H1 (cell line): Measurements from ENCODE around the gene OGFRL1. TPM values are rescaled to one million over a fixed set of nuclear protein-coding genes. Genes with fewer than 3 reads are reported as not detected.

ENCODE experiments used
- CTCF ChIA-PET: fragments of 300-600 bp; sonication (Branson Sonifier 250); formaldehyde crosslinking; loops from one replicate; lab custom pipeline; 2021; ENCODE audit not compliant: partially characterized antibody; lab: Charles Lee
- POLR2A ChIA-PET: fragments of 300-600 bp; sonication (Branson Sonifier 250); formaldehyde crosslinking; loops from one replicate; lab custom pipeline; 2021; ENCODE audit warnings: inconsistent platforms; ENCODE audit not compliant: partially characterized antibody; lab: Charles Lee
- DNase-seq, 2 experiments: peaks; one replicate each; pipeline versions ENCODE4 v3.0.0 to v3.0.0-alpha.2; 2010 to 2022; ENCODE audit warnings: low spot score in 2 of 2, low read depth in 1 of 2, mixed read lengths in 1 of 2
- FAIRE-seq: peaks from 2 replicates; lab custom pipeline; 2011; peaks lifted over from hg19 to GRCh38; lab: Jason Lieb, UNC
- H2AFZ ChIP-seq: 2 replicates; pipeline ENCODE4 v1.8.1; 2012; ENCODE audit warnings: low read length, inconsistent platforms
- H2AK5ac ChIP-seq: 2 replicates; pipeline ENCODE4 v1.6.1; 2013; ENCODE audit warnings: low read depth, low read length
- H2BK120ac ChIP-seq: replicated peaks from 2 replicates; pipeline ENCODE3; 2013; ENCODE audit warnings: low read depth, low read length, inconsistent platforms
- H2BK12ac ChIP-seq: 2 replicates; pipeline ENCODE4 v1.6.1; 2013; ENCODE audit warnings: low read depth, low read length
- H2BK15ac ChIP-seq: 2 replicates; pipeline ENCODE4 v1.6.1; 2013; ENCODE audit warnings: low read length
- H2BK20ac ChIP-seq: 2 replicates; pipeline ENCODE4 v1.6.1; 2013; ENCODE audit warnings: low read length
- H2BK5ac ChIP-seq: 2 replicates; pipeline ENCODE4 v1.6.1; 2013; ENCODE audit warnings: low read depth, low read length
- H3K14ac ChIP-seq: 2 replicates; pipeline ENCODE4 v1.6.1; 2013; ENCODE audit warnings: inconsistent platforms; ENCODE audit not compliant: insufficient read length
- H3K18ac ChIP-seq: 2 replicates; pipeline ENCODE4 v1.6.1; 2013; ENCODE audit warnings: low read length; ENCODE audit errors: extremely low read depth
- H3K23ac ChIP-seq: 2 replicates; pipeline ENCODE4 v1.6.1; 2013; ENCODE audit warnings: inconsistent platforms; ENCODE audit not compliant: insufficient read length
- H3K23me2 ChIP-seq: 2 replicates; pipeline ENCODE4 v1.6.1; 2013; ENCODE audit warnings: low read depth, low read length
- H3K27ac ChIP-seq: 2 replicates; pipeline ENCODE4 v1.6.1; 2011; ENCODE audit warnings: low read depth, low read length, inconsistent platforms
- H3K27me3 ChIP-seq, 4 experiments: replicated peaks in 1 of 4; 1 replicate in 1 of 4; 2 replicates in 3 of 4; pipeline versions ENCODE4 v1.6.1 to v1.8.1; 2011 to 2013; ENCODE audit warnings: low read length in 3 of 4, mild to moderate bottlenecking in 3 of 4, inconsistent platforms in 2 of 4, mixed read lengths in 2 of 4, moderate library complexity in 1 of 4; ENCODE audit not compliant: control insufficient read depth in 3 of 4, insufficient read depth in 3 of 4; ENCODE audit errors: extremely low read depth in 1 of 4
- H3K36me3 ChIP-seq, 4 experiments: 2 replicates each; pipeline versions ENCODE4 v1.6.1 to v1.8.1; 2011 to 2013; ENCODE audit warnings: mild to moderate bottlenecking in 4 of 4, low read length in 3 of 4, moderate library complexity in 2 of 4, control low read depth in 1 of 4, inconsistent platforms in 1 of 4; ENCODE audit not compliant: insufficient read depth in 4 of 4, control insufficient read depth in 2 of 4
- H3K4ac ChIP-seq: replicated peaks from 2 replicates; pipeline ENCODE3; 2013; ENCODE audit warnings: low read length, low read depth, mixed read lengths, inconsistent platforms; ENCODE audit not compliant: insufficient read length
- H3K4me1 ChIP-seq, 4 experiments: replicated peaks in 1 of 4; 1 replicate in 1 of 4; 2 replicates in 3 of 4; pipeline versions ENCODE4 v1.6.1 to v1.8.1; 2011 to 2013; ENCODE audit warnings: low read length in 3 of 4, inconsistent platforms in 2 of 4, mixed read lengths in 1 of 4; ENCODE audit not compliant: insufficient read depth in 4 of 4, control insufficient read depth in 3 of 4
- H3K4me2 ChIP-seq, 2 experiments: 2 replicates each; pipeline versions ENCODE4 v1.6.1 to v1.8.1; 2011 to 2013; ENCODE audit warnings: low read depth in 2 of 2, low read length in 2 of 2, control low read depth in 1 of 2, inconsistent platforms in 1 of 2, mild to moderate bottlenecking in 1 of 2; ENCODE audit not compliant: insufficient read depth in 1 of 2
- H3K4me3 ChIP-seq, 4 experiments: fragments of 200-600, 300-600 bp in 1 of 4; sonication (generic), shearing (Covaris generic), sonication (Bioruptor Twin) in 1 of 4; 2 replicates each; pipeline versions ENCODE4 v1.5.1 to v1.8.1; 2011 to 2016; ENCODE audit warnings: low read length in 4 of 4, low read depth in 3 of 4, control low read depth in 2 of 4, inconsistent platforms in 2 of 4, mild to moderate bottlenecking in 2 of 4, mixed read lengths in 1 of 4, moderate library complexity in 1 of 4; ENCODE audit not compliant: insufficient read depth in 2 of 4; ENCODE audit errors: extremely low read depth in 1 of 4
- H3K56ac ChIP-seq: replicated peaks from 2 replicates; pipeline ENCODE3; 2013; ENCODE audit warnings: low read depth, mild to moderate bottlenecking, mixed read lengths, low read length, inconsistent platforms; ENCODE audit not compliant: insufficient read length
- H3K79me1 ChIP-seq: 2 replicates; pipeline ENCODE4 v1.6.1; 2013; ENCODE audit warnings: low read depth, low read length, control low read depth
- H3K79me2 ChIP-seq, 2 experiments: 2 replicates each; pipeline versions ENCODE4 v1.6.1 to v1.8.1; 2012 to 2013; ENCODE audit warnings: low read length in 2 of 2, mild to moderate bottlenecking in 2 of 2, inconsistent platforms in 1 of 2; ENCODE audit not compliant: insufficient read depth in 2 of 2, control insufficient read depth in 1 of 2
- H3K9ac ChIP-seq, 4 experiments: replicated peaks in 1 of 4; 1 replicate in 1 of 4; 2 replicates in 3 of 4; pipeline versions ENCODE4 v1.6.1 to v1.8.1; 2011 to 2013; ENCODE audit warnings: low read depth in 3 of 4, low read length in 3 of 4, control low read depth in 2 of 4, mild to moderate bottlenecking in 2 of 4, moderate library complexity in 2 of 4, inconsistent platforms in 1 of 4; ENCODE audit errors: extremely low read depth in 1 of 4
- H3K9me3 ChIP-seq, 2 experiments: 2 replicates each; pipeline versions ENCODE4 v1.6.1 to v1.8.1; 2012 to 2013; ENCODE audit warnings: mild to moderate bottlenecking in 2 of 2, moderate library complexity in 2 of 2, control low read depth in 1 of 2, inconsistent platforms in 1 of 2, low read depth in 1 of 2, low read length in 1 of 2, mixed read lengths in 1 of 2; ENCODE audit not compliant: insufficient read depth in 2 of 2
- H4K20me1 ChIP-seq, 2 experiments: replicated peaks in 1 of 2; 2 replicates each; pipeline versions ENCODE3 to v1.8.1; 2011 to 2013; ENCODE audit warnings: inconsistent platforms in 2 of 2, low read length in 2 of 2, mild to moderate bottlenecking in 1 of 2; ENCODE audit not compliant: insufficient read depth in 2 of 2, control insufficient read depth in 1 of 2
- H4K5ac ChIP-seq: 2 replicates; pipeline ENCODE4 v1.6.1; 2013; ENCODE audit warnings: low read length, low read depth, mixed read lengths, inconsistent platforms; ENCODE audit not compliant: insufficient read length
- H4K8ac ChIP-seq: 2 replicates; pipeline ENCODE4 v1.8.0; 2013; ENCODE audit warnings: mild to moderate bottlenecking, moderate library complexity, low read length, inconsistent platforms; ENCODE audit not compliant: insufficient read depth; ENCODE audit errors: extremely low read depth
- H4K91ac ChIP-seq: replicated peaks from 2 replicates; pipeline ENCODE3; 2013; ENCODE audit warnings: low read length, mixed read lengths, inconsistent platforms; ENCODE audit not compliant: insufficient read length
- CHD1 ChIP-seq: IDR thresholded peaks from 2 replicates; pipeline ENCODE4 v1.6.1; 2012; ENCODE audit warnings: low read depth, low read length, improper control_type of control experiment
- EZH2 ChIP-seq: fragments of 200-600 bp; sonication (generic); IDR thresholded peaks from 2 replicates; pipeline ENCODE4 v1.7.1; 2012; ENCODE audit warnings: low read depth, mild to moderate bottlenecking, moderate library complexity, low read length, inconsistent platforms; ENCODE audit not compliant: severe bottlenecking
- RFX5 ChIP-seq: IDR thresholded peaks from 2 replicates; pipeline ENCODE4 v1.6.1; 2011; ENCODE audit warnings: low read depth, low read length, improper control_type of control experiment, borderline replicate concordance
- SAP30 ChIP-seq: fragments of 300-600 bp; sonication (generic); IDR thresholded peaks from 2 replicates; pipeline ENCODE4 v1.7.1; 2012; ENCODE audit warnings: low read length, moderate library complexity, mild to moderate bottlenecking, inconsistent platforms; ENCODE audit not compliant: insufficient read depth, insufficient replicate concordance
- WGBS, 2 experiments: shearing (Covaris generic) in 1 of 2; methylation state at CpG; one replicate each; pipeline versions ENCODE4 v1.1.6 to v1.1.7; 2013 to 2015; ENCODE audit warnings: low lambda C conversion rate in 2 of 2, mixed read lengths in 2 of 2, inconsistent platforms in 1 of 2, low coverage in 1 of 2, missing lambda C conversion rate in 1 of 2; ENCODE audit not compliant: insufficient replicate concordance in 2 of 2, insufficient coverage in 1 of 2, insufficient read length in 1 of 2; ENCODE audit errors: extremely low coverage in 1 of 2, missing lambda C conversion rate in 1 of 2; 5-methylcytosine and 5-hydroxymethylcytosine counted together
- polyA plus RNA-seq, 7 experiments: library from polyadenylated mRNA; depleted of rRNA in 3 of 7; stranded (reverse) in 5 of 7; unstranded in 2 of 7; fragments of >200 nt in 5 of 7; fragments of 200-250 nt in 2 of 7; gene quantifications; 1 replicate in 5 of 7; 2 replicates in 1 of 7; 4 replicates in 1 of 7; pipeline versions ENCODE4 v1.2.1 to v1.2.3, GENCODE V29; 2011 to 2013; ENCODE audit warnings: missing spikeins in 2 of 7, mixed read lengths in 2 of 7
- total RNA-seq: library from RNA; stranded (reverse); fragmentation: NEBNext Ultra II Directional; extraction: Animal tissue kit (Norgen Biotek cat#: 25700); gene quantifications from 2 replicates; pipeline ENCODE4 v1.2.1, GENCODE V29; 2021
- TF ChIP-seq, protein P1 (sequence below): IDR thresholded peaks from 2 replicates; pipeline ENCODE4 v1.6.1; 2011; ENCODE audit warnings: low read depth, mild to moderate bottlenecking, low read length; ENCODE audit not compliant: insufficient read depth

Gene OGFRL1
- total and polyA plus RNA-seq, 2 of the 8 experiments (the other 6 are each of a cell fraction or from before 2014, with no cell fraction given), result 1.1 to 9.0 TPM

DNA sequence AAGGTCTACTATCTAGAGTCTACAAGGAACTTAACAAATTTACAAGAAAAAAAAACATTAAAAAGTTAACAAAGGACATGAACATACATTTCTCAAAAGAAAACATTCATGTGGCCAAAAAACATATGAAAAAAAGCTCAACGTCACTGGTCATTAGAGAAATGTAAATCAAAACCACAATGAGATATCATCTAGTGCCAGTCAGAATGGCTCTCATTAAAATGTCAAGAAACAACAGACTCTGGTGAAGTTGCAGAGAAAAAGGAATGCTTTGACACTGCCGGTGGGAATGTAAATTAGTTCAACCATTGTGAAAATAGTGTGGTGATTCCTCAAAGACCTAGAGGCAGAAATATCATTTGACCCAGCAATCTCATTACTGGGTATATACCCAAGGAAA is 48.3 kb downstream of the OGFRL1 start:
- H2AK5ac ChIP-seq, result no peak overlapping the region
- H3K4me1 ChIP-seq, result peaks cover 0 to 5% (median 2%) of the 10 kb centered on the region in 4 experiments; a peak in 2 of 7 replicates
- H3K56ac ChIP-seq, result no peak overlapping the region
- no peak overlapping the region for H3K4me3 ChIP-seq
- no peak overlapping the region for H3K4me2 ChIP-seq
- POLR2A ChIA-PET, result no interaction called here
- CTCF ChIA-PET, result interaction anchor here (1.6 kb wide), 1 partner anchor 9 kb away, joined by 3 read pairs; no protein-coding TSS in a partner anchor
- no peak overlapping the region for H4K91ac ChIP-seq
- H3K9ac ChIP-seq, result no peak overlapping the region
- no peak overlapping the region for H2BK5ac ChIP-seq
- WGBS, 2 experiments, result 90% methylated on average over 2 of the region's 2 CpGs; no CpG with 5 or more reads in 1 of the 2 experiments
- TF ChIP-seq, protein P1, sequence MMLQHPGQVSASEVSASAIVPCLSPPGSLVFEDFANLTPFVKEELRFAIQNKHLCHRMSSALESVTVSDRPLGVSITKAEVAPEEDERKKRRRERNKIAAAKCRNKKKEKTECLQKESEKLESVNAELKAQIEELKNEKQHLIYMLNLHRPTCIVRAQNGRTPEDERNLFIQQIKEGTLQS, result no peak
- no peak for TF ChIP-seq CHD1
- TF ChIP-seq SAP30, result no peak
- TF ChIP-seq RFX5, result no peak
- TF ChIP-seq EZH2, result no peak
- TF ChIP-seq, all 59 proteins: peak for 0
- H2BK120ac ChIP-seq, result no peak overlapping the region
- H3K18ac ChIP-seq, result no peak overlapping the region
- H3K27ac ChIP-seq, result no peak overlapping the region
- no peaks in the 10 kb centered on the region for H3K79me1 ChIP-seq
- no peaks in the 10 kb centered on the region for H3K9me3 ChIP-seq
- H3K27me3 ChIP-seq, result no peaks in the 10 kb centered on the region
- no peak overlapping the region for H2BK15ac ChIP-seq
- no peak overlapping the region for H3K23ac ChIP-seq
- no peak overlapping the region for H3K14ac ChIP-seq
- H4K20me1 ChIP-seq, result no peaks in the 10 kb centered on the region
- no peak overlapping the region for H2BK20ac ChIP-seq
- H4K5ac ChIP-seq, result no peak overlapping the region
- FAIRE-seq (no peak), DNase-seq (no peak)
- H2AFZ ChIP-seq, result no peak overlapping the region
- H3K4ac ChIP-seq, result no peak overlapping the region
- H3K23me2 ChIP-seq, result no peaks in the 10 kb centered on the region
- H4K8ac ChIP-seq, result no peak overlapping the region
- no peaks in the 10 kb centered on the region for H3K79me2 ChIP-seq
- no peak overlapping the region for H2BK12ac ChIP-seq
- H3K36me3 ChIP-seq, result no peaks in the 10 kb centered on the region
